GM18951 (cell line): Measurements from ENCODE around the gene APEX1.
A peak's percentile ranks its signal among the peaks of the same experiment; 100 is the strongest.
"Not testable (repeated sequence)": the region's sequence is repeated elsewhere in the genome, so short reads cannot be mapped to it uniquely, and the experiment has no call there.

ENCODE experiments used
- POLR2A ChIP-seq: IDR thresholded peaks from 4 replicates; pipeline ENCODE4 v1.6.1; 2011; ENCODE audit warnings: mild to moderate bottlenecking; ENCODE audit not compliant: insufficient read length, insufficient read depth; ENCODE audit errors: extremely low read depth
- in situ Hi-C: fragments of 300-500 bp; cut with MboI; formaldehyde crosslinking; loops from one replicate; pipeline ENCODE4 v1.12.0; 2022; ENCODE audit warnings: low sequenced_read_pairs, mixed read lengths, inconsistent platforms; ENCODE audit not compliant: unreplicated experiment

Gene APEX1

GRCh38 chr14:20446889-20447288, 8.1 kb upstream of the APEX1 start:
- no peak for TF ChIP-seq POLR2A
- in situ Hi-C loops: no loop called here

DNA sequence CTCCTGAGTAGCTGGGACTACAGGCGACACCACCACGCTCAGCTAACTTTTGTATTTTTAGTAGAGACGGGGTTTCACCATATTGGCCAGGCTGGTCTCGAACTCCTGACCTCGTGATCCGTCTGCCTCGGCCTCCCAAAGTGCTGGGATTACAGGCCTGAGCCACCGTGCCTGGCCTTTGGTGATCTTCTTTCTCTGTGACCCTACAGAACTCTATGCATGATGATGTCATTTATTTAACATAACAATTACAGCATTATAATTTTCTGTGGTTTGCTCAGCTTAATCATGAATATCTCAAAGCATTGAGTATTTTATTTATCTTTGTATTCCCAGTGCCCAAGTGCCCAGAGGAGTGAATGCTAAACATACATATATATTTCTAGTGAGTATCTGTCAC, 2.2 kb upstream of the APEX1 start:
- in situ Hi-C loops: not testable (repeated sequence)

DNA sequence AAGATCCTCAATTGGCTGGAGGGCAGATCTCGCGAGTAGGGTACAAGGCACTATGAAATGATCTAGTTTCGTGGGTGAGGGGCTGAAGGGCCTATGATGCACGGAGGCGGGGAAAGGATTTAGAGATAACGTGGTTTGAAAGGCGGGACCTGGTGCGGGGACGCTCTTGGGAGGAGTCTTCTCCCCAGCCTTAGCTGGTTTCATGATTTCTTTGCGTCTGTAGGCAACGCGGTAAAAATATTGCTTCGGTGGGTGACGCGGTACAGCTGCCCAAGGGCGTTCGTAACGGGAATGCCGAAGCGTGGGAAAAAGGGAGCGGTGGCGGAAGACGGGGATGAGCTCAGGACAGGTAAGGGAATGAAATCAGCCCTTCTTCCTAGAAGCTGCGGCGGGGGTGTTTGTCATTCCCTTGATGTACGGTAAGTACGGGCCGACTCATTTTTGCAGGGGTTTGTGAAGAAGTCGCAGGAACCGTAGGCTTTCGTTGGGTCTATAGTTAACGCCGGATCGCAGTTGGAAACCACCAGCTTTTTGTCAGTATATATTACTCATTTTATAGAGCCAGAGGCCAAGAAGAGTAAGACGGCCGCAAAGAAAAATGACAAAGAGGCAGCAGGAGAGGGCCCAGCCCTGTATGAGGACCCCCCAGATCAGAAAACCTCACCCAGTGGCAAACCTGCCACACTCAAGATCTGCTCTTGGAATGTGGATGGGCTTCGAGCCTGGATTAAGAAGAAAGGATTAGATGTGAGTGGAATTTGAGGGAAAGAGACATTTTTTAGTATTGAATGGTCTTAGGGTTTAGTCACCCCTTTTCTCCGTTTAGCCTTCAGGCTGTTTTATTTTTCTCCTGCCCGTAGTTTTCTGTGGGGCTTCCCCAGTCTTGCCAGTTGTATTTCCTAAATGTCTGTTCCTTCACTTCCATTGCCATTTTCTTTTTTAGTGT, 602 bp downstream of the APEX1 start:
- in situ Hi-C loops: no loop called here
- TF ChIP-seq POLR2A: no peak

- in situ Hi-C loops: no loop called here
- no peak for TF ChIP-seq POLR2A
Measured at GRCh38 chr14:20456971-20457370, 1.9 kb downstream of the APEX1 start.

GRCh38 chr14:20458031-20458789, 3.2 kb downstream of the APEX1 start:
- TF ChIP-seq POLR2A: peak; percentile 27
- in situ Hi-C loops: no loop called here

DNA sequence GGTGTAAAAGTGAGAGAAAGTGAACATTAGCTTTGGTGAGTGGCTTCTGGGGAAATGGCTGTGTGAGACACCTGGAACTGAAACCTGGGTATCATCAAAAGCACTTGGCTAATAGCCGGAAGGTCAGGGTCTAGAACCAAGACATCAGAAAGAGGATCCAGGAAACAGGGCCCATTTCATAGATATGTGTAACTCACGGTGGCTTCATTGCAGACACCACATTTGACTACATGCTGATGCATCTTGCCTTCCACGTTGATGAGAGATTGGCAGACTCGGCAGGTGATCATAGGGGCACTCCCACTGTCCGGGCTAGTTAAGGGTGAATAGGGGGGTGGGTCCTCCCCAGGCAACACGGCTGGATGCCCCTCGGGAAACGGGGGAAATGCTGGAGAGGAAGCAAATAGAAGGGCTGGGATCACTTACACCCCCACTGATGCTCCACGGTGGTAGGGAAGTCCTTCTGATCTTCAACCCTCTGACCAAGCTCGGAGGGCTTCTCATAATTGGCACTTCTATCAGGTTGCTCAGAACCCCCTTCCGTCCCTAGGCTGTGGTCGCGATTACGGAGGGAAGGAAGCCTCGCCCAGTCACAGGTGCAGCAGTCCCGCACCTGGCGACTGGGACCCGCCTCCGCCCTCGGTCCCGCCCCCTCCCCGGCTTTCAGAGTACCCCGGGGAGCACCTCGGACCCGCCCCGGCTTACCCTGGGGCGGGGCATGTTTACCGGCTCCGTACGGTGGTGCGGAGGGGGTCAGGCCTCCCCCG, 5.6 kb downstream of the APEX1 start:
- in situ Hi-C loops: no loop called here
- no peak for TF ChIP-seq POLR2A

GRCh38 chr14:20461225-20462141, 6.5 kb downstream of the APEX1 start, which contains the start of gene PIP4P1:
Gene PIP4P1, minus strand, starts transcription at chr14:20461434. Its CDS starts 109 bp downstream, at chr14:20461325.
- peak; percentile 80 for TF ChIP-seq POLR2A
- in situ Hi-C loops: no loop called here

GRCh38 chr14:20468764-20469241, 13.8 kb downstream of the APEX1 start:
- no peak for TF ChIP-seq POLR2A
- in situ Hi-C loops: no loop called here

DNA sequence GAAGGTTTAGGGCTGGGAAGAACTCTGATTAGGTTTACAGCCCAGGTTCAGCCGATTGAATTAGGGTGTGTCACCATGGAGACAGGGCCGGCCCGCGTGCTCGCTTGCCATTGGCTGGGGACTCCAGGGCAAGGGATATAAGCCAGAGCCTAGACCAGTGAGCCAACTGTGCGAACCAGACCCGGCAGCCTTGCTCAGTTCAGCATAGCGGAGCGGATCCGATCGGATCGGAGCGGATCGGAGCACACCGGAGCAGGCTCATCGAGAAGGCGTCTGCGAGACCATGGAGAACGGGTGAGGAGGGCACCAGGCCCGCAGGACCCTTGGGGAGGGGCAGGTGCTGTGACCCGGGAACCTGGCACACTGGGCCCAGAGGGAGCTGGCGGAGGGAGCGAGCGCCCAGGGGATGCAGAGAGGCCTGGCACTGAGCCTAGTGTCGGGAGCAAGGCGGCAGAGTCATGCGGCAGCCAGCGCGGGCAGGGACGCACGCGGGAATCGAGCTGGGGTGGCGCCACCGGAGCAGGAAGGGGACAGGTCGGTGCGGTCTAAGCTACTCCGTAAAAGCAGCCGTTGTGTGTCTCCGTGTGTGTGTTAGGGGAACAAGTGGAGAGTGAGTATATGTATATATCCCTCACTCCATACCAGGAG, 14.3 kb downstream of the APEX1 start, which contains the start of gene PNP:
Gene PNP, plus strand, starts transcription at position 165 of the 648 bp plus-strand sequence. Its CDS starts 119 bp downstream, at position 284.
- TF ChIP-seq POLR2A: peak; percentile 100
- in situ Hi-C loops: no loop called here

DNA sequence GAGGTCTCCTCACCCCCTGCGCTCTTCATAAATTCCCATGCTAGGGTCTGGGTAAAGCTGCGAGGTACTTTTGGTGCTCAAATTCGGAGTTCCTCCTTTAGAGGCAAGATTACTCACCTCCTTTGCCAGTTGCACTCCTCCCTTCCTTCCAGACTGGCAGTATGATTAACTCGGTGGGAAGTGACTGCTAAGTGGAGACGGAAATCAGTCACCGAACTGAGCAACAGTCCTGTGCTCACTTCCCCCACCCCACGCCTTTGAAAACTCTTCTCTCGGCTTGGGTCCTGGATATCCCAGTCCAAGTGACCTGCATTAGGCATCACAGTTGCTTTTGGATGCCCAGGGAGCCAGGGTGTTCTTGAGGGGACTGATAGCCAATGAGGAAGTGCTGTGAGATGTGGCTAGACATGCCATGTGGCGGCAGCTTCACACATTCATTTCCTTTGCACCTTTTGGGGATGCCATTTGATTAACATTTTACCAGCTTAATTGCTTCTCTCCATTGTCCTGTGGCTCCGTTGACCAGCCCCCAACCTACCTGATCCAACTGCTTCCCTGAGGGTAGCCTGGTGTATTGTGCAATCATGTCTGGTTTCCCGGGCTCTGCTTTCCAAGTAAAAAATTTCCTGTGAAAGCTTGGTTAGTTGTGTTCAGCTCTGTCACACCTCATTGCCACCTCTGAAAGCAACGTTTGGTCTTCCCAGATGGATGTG, 15.0 kb downstream of the APEX1 start:
- no peak for TF ChIP-seq POLR2A
- in situ Hi-C loops: no loop called here

GRCh38 chr14:20470603-20470901, 15.5 kb downstream of the APEX1 start:
- no peak for TF ChIP-seq POLR2A
- in situ Hi-C loops: no loop called here
